HG03521 (cell line): ENCODE measurements around the gene LHPP.

Experiments
- ATAC-seq: cut with Tn5 transposase; IDR thresholded peaks from one replicate; pipeline ENCODE4 v1.9.1; 2021; ENCODE audit warnings: mild to moderate bottlenecking, moderate library complexity; ENCODE audit not compliant: unreplicated experiment

Gene LHPP

DNA sequence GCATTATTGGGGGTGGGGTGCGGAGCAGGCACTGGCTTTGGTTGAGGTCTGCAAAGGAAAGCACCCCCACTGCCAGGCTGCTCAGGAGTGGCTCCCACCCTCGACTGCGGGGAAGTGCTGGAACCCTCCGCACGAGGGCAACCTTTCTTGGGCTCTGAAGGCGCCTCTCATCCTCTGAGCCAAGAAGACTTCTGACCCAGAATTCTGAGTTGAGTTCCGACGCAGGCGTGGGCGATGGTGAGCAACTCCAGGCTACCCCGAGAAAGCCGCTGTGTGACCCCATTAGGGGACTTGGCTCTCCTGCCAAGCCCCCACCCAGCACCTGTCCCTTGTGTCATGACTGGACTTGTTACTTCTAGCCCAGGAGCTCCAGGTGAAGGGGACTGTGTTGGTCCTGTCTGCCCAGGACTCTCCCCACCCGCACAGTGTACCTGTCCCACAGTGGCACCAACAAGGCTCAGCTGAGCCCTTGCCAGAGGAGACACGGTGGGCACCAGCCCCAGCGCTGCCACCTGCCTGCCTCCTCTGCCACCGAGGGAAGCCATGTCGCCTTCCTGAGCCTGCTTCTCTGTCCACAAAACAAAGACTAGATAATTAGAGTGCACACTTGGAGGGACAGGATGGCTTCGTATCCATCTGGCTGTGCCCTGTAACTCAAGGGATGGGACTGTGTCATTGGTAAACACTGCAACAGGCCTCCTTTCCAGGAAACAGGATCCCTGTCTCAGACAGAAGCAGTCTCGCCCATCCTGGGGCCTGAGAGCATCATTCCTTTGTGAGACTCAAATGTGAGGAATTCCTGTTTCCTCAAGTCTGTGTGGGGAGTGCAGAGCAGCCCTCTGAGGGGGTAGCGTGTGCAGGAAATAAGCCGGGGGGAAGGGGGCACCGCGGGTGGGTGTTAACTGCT is 128.8 kb downstream of the LHPP start:
- no peak for ATAC-seq

- no peak for ATAC-seq
These were observed 129.5 kb downstream of the LHPP start for GRCh38 chr10:124591123-124591495.

DNA sequence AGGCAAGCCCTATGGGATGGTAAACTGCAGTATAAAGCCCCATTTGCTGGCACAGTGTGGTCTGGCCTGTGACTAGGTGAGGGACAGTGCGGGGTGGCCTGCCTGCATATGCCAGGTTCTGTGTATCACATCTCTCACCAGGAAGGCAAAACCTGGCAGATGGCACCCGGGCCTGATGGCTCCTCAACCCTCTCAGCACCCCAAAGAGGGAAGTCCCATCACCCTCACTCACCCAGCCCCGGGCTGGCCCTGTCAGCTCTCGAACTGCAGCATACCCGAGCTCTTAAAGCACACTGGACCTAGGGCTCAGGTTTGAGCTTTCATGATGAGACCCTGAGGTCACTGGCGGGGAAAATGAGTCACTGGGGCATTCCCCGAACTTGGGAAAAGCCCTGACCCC is 130.5 kb downstream of the LHPP start:
- no peak for ATAC-seq

GRCh38 chr10:124592736-124593430 is 131.3 kb downstream of the LHPP start:
- no peak for ATAC-seq

DNA sequence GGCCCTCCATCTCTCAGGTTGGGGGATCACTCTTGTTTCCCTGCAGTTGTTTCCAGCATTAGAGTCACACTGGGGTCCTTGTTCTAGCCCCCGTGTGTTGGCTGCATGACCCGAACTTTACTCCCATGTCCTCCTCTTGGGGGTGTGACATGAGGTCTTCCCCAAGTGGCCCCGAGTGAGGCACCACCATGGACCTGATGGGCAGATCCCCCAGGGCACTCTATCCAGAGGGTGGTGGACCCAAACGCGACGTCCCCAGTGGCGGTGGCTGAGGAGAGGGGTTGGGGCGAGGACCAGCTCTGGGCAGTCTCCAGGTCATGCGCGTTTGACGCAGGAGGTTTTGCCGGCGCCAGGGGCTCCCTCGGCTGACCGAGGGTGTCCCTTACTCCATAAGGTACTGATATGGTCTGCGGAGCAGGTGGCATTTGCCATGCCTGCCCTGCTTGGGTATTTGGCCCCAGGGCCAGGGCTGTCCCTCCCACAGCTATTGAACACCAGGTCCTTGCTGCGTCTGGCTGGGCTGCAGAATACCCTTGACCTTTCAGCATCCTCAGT is 131.9 kb downstream of the LHPP start:
- no peak for ATAC-seq

DNA sequence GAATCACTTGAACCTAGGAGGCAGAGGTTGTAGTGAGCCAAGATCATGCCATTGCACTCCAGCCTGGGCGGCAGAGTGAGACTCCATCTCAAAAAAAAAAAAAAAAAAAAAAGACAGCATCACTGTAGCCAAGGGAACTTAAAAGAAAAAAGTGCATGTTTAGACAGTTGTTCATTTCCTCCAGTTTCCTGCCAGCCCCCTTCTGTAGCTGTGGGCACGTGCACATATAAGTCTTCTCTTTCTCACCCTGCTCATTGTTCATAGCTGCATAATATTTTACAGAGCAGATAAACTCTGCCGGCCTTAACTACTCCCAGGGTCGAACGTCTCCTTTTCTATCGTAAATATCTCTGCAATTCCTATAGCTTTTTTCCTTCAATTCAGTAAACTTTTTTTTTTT is 132.6 kb downstream of the LHPP start:
- ATAC-seq, result no peak

DNA sequence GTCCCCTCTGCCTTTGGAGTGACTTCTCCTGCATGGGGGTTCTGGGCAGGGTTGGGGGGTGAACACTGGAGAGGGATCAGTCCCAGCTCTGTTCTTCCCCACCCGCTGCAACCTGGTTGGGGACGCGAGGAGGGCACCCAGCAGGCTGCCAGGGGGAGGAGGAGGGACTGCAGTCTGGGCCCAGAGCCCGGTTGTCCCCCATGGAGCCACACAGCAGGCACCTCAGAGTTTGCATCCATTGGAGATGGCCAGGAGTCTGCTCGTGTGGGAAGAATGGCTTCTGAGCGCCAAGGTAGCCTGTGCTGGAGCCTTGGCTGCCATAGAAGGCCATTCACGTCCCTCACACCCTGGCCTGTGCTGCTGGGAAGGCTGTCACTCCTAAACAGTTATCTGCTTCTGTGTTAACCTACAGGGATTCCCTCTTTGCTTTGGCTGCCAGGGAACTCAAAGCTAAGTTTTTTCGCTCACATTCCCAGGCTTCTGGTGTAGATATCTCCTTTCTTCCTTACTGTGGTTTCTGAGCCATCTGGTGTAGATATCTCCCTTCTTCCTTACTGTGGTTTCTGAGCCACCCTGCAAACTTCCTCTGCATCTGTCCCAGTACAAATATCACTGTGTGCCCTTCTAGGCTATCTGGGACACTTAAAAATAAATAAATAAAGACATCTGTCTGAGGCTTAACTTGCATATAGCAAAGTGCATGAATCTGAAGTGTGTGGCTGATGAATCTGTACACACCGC is 133.7 kb downstream of the LHPP start:
- no peak for ATAC-seq

- no peak for ATAC-seq
These were observed 134.6 kb downstream of the LHPP start for GRCh38 chr10:124596116-124596785.

GRCh38 chr10:124596962-124597845 is 135.6 kb downstream of the LHPP start:
- ATAC-seq, result no peak

DNA sequence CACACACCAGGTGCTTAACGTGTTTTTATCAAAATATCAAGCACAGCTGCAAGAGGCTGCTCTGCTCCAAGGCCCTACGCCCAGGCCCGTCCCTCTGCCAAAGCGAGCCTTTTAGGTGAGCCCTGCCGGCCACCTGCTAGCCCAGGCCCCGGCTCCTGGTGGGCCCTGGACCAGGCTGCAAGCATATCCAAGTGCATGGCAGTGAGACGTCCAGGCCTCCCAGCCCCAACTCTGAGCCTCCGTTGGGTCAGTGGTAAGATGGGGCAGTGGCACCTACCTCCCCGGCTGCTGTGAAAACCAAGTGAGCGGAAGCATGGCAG is 136.2 kb downstream of the LHPP start:
- ATAC-seq, result no peak

DNA sequence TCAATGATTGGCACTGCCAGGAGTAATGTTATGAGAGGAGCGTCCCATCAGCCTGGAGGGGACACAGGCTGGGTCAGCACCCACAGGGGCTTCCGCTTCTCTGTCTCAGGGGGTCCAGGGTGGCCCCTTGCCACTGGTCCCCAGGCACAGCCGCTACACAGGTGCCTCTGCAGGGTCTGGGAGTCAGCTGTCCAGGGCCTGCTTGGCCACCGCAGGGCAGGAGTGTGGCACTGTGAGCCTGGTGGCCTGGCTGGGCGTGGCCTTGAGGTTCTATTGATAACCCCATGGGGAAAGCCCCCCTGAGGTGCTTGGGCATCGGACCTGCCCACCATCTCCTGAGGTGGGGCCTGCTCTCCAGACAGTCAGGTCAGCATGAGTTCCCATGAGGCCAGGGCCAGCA is 136.6 kb downstream of the LHPP start:
- no peak for ATAC-seq

DNA sequence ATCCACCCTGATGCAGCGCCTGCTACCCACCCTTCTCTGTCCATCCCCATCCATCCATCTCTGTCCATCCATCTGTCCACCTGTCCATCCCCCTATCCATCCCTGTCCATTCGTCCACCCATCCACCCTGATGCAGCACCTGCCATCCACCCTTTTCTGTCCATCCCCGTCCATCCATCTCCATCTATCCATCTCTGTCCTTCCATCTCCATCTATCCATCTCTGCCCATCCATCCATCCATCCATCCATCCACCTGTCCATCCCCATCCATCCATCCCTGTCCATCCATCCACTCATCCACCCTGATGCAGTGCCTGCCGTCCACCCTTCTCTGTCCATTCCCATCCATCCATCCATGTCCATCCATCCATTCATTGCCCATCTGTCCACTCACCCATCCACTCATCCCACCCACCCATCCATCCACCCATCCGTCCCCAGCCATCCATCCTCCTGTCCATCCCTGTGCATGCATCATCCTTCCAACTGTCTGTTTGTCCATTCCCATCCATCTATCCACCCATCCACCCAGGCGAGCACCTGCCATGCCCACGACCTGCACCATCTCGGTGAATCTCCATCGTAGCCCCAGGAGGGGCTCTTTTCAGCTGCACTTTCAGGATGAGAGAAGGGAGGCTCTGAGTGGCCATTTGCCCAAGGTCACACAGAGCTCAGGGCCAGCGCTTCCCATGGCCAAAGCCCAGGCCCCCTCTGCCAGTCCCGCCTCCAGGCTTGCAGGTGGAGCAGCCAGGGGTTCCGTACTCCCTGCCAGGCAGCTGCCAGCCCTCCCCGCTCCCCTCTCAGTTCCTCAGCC is 137.4 kb downstream of the LHPP start:
- ATAC-seq, result no peak

DNA sequence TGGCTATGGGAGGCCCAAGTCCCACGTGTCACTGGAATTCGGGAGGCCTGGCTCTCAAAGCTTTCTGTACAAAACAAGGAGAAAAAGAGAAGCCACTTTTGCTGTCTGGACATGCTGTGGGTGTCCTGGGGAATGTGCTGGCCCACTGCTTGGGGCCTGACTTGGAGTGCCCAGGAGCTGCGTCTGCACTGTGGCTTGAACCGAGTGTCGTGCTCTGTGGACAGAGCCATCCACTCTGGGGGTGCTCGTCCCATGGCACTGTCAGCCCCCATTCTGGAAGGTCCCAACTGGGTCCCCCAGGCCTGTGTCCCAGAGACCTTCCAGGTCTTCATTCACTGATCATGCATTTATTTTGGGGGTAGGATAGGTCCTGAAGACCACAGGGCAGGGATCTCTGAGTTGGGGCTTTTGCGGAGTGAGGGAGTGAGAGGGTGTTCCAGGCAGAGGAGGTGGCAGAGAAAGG is 138.0 kb downstream of the LHPP start:
- ATAC-seq, result no peak

GRCh38 chr10:124600051-124600880 is 138.6 kb downstream of the LHPP start:
- no peak for ATAC-seq

GRCh38 chr10:124601016-124601415 is 139.4 kb downstream of the LHPP start:
- ATAC-seq, result no peak

DNA sequence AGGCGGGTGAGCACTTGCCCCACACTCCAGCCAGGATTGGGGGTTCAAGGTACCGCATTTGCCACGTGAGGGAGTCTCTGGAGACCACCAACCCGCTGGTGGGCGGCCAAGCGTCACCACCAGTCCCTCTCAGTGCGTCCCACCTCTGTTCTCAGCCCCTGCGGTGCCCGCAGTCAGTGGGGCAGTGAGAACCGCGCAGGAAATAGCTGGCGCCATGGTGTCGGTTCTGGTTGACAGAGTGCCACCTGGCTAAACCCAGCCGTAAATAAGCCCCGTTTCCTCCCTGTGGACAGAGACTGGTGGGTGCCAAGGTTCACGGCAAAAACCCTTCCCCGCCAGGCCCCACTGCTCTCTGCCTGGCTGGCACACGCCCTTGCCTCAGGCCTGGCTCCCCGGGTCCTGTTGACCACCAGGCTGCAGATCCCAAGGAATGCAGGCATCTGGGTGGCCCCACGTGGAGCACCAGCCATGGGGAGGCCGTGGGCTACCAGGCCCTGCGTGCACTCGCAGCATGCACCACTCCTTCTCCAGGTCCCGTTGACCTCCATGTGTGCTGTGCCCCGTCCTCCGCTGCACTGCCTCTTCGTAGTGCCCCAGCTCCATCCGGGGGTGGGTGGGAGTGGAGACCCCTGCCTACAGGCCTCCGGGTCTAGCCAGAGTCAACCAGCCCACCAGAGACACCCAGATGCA is 140.0 kb downstream of the LHPP start:
- ATAC-seq, result no peak

DNA sequence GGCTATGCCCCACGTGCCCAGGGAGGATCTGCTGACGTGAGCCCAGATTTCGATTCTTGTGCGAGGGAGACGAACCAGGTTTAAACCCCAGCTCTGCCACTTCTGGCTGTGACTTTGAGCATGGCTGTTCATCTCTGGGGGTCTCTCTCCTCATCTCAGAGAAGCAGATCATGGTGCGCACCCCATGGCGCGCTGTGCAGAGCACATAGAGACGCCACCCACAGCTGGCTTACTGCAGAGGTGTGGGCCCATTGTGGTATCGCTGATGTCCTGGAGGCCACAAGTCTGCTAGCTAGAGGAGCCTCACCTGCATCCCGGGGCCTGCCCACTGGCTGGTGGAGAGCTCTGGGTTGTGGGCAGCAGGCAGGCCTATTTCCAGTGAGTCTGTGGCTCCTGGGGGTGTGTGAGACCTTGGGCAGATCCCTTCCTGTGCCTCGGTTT is 140.5 kb downstream of the LHPP start:
- ATAC-seq, result no peak
